ENCODE measurements around the gene SMARCB1.

Gene SMARCB1

GRCh38 chr22:23763954-23764353, 22.8 kb upstream of the SMARCB1 start:
- Histone ChIP-seq H3K4me1 (no peaks in the 10 kb centered on the region), H3K4me3 (ENCODE audit: low read depth, low read length) (no peak overlapping the region)

GRCh38 chr22:23764899-23765881, 21.6 kb upstream of the SMARCB1 start:
- Histone ChIP-seq H3K27ac (no peak overlapping the region), H3K4me2 (ENCODE audit: low read length) (peak overlapping the region; percentile 100), H3K4me1 (no peaks in the 10 kb centered on the region), H3K27me3 (ENCODE audit: control insufficient read depth, insufficient read depth, low read length) (no peaks in the 10 kb centered on the region), H3K9me3 (ENCODE audit: control insufficient read depth, low read length) (no peaks in the 10 kb centered on the region), H3K36me3 (ENCODE audit: control insufficient read depth, insufficient read depth, low read length) (no peaks in the 10 kb centered on the region), H2AFZ (no peak overlapping the region), H3K79me2 (peaks cover 3% of the 10 kb centered on the region), H3K4me3 (ENCODE audit: low read depth, low read length) (no peak overlapping the region), H3K9ac (no peak overlapping the region)
- no peak for TF ChIP-seq CTCF (IDR thresholded peaks at IDR 0.05)

More at GRCh38 chr22:23763954-23764353, 22.8 kb upstream of the SMARCB1 start:
- TF ChIP-seq CTCF (IDR thresholded peaks at IDR 0.05): no peak
- no peaks in the 10 kb centered on the region for H3K9me3 ChIP-seq (ENCODE audit: control insufficient read depth, low read length)
- H3K27ac ChIP-seq: no peak overlapping the region
- no peaks in the 10 kb centered on the region for H3K36me3 ChIP-seq (ENCODE audit: control insufficient read depth, insufficient read depth, low read length)
- H3K9ac ChIP-seq: no peak overlapping the region
- H3K27me3 ChIP-seq (ENCODE audit: control insufficient read depth, insufficient read depth, low read length): no peaks in the 10 kb centered on the region
- H3K79me2 ChIP-seq: peaks cover under 1% of the 10 kb centered on the region
- no peak overlapping the region for H3K4me2 ChIP-seq (ENCODE audit: low read length)
- no peak overlapping the region for H2AFZ ChIP-seq

GRCh38 chr22:23767303-23767672, 19.5 kb upstream of the SMARCB1 start:
- H2AFZ ChIP-seq: peak overlapping the region; percentile 93
- no peak for TF ChIP-seq CTCF (IDR thresholded peaks at IDR 0.05)
- peaks cover 3% of the 10 kb centered on the region for H3K79me2 ChIP-seq
- peak overlapping the region; percentile 77 for H3K4me3 ChIP-seq (ENCODE audit: low read depth, low read length)
- H3K27ac ChIP-seq: peak overlapping the region; percentile 88
- H3K27me3 ChIP-seq (ENCODE audit: control insufficient read depth, insufficient read depth, low read length): no peaks in the 10 kb centered on the region
- H3K4me2 ChIP-seq (ENCODE audit: low read length): peak overlapping the region; percentile 100
- no peak overlapping the region for H3K9ac ChIP-seq
- no peaks in the 10 kb centered on the region for H3K4me1 ChIP-seq
- H3K36me3 ChIP-seq (ENCODE audit: control insufficient read depth, insufficient read depth, low read length): no peaks in the 10 kb centered on the region
- H3K9me3 ChIP-seq (ENCODE audit: control insufficient read depth, low read length): no peaks in the 10 kb centered on the region

- Histone ChIP-seq H3K4me1 (no peaks in the 10 kb centered on the region), H3K9ac (peak within 1 kb of the TSS; percentile 37), H3K4me2 (ENCODE audit: low read length) (peak within 1 kb of the TSS; percentile 100), H3K4me3 (ENCODE audit: low read depth, low read length) (peak within 1 kb of the TSS; percentile 77), H3K27ac (peak within 1 kb of the TSS; percentile 88), H3K9me3 (ENCODE audit: control insufficient read depth, low read length) (no peaks in the 10 kb centered on the region), H3K36me3 (ENCODE audit: control insufficient read depth, insufficient read depth, low read length) (no peaks in the 10 kb centered on the region), H3K27me3 (ENCODE audit: control insufficient read depth, insufficient read depth, low read length) (no peaks in the 10 kb centered on the region), H3K79me2 (peaks cover 3% of the 10 kb centered on the region), H2AFZ (peak within 1 kb of the TSS; percentile 93)
- peak; percentile 63 for TF ChIP-seq CTCF (IDR thresholded peaks at IDR 0.05)
These were observed 18.9 kb upstream of the SMARCB1 start, which contains the start of gene CHCHD10 for GRCh38 chr22:23767673-23768548. CHCHD10 (minus strand) TSS chr22:23767972; CDS start chr22:23767874, 98 bp downstream.
